Measurements from ENCODE around the gene GALM. TPM values are rescaled to one million over a fixed set of nuclear protein-coding genes. Genes with fewer than 3 reads are reported as not detected.

GALM gene
- 10 to 100 TPM in 6 of 7 donors, 1 to 10 TPM in 1; 9.8 to 20.1 (median 12.3) TPM for total RNA-seq
- polyA plus RNA-seq = 10 to 100 TPM; 12.3 to 38.7 TPM
- long read RNA-seq, donor 1, transcript GALM-201 (7 exons, 2,484 nt) = major isoform, 174 of 195 reads
- long read RNA-seq, donor 1, partial matches to known transcripts = 1 of 195 reads
- long read RNA-seq, donor 1, other reads (novel, unspliced or antisense) = 20 of 195 reads
- long read RNA-seq, donor 2, partial matches to known transcripts = 6 of 10 reads
- long read RNA-seq, donor 2, other reads (novel, unspliced or antisense) = 0 of 10 reads
- long read RNA-seq, donor 3, transcript GALM-201 (7 exons, 2,484 nt) = major isoform, 29 of 37 reads
- long read RNA-seq, donor 3, partial matches to known transcripts = 2 of 37 reads
- long read RNA-seq, donor 3, other reads (novel, unspliced or antisense) = 6 of 37 reads

- DNase-seq = peak; percentile 84 to 88 (median 85)
- intact Hi-C loops (cut with DNase I) = no loop called here
- Histone ChIP-seq H3K27ac (peak within 1 kb of the TSS in 1 of 2 donors; percentile 53), H3K4me3 (peak within 1 kb of the TSS; percentile 61), H3K36me3 (no peaks in the 10 kb centered on the region), H3K27me3 (no peaks in the 10 kb centered on the region), H3K4me1 (ENCODE audit: insufficient read depth) (peaks cover 8% of the 10 kb centered on the region), H3K9me3 (no peaks in the 10 kb centered on the region)
- TF ChIP-seq EP300 (IDR thresholded peaks at IDR 0.05) (no peak), CTCF (IDR thresholded peaks at IDR 0.05) (no peak), POLR2A (IDR thresholded peaks at IDR 0.05) (peak; percentile 22)
- 1% methylated on average over 26 of the region's 26 CpGs for WGBS, 3 donors
Observed at GRCh38 chr2:38665854-38666555, at the start of gene GALM. GALM (plus strand) TSS chr2:38666114; CDS start chr2:38666162, 48 bp downstream.

DNA sequence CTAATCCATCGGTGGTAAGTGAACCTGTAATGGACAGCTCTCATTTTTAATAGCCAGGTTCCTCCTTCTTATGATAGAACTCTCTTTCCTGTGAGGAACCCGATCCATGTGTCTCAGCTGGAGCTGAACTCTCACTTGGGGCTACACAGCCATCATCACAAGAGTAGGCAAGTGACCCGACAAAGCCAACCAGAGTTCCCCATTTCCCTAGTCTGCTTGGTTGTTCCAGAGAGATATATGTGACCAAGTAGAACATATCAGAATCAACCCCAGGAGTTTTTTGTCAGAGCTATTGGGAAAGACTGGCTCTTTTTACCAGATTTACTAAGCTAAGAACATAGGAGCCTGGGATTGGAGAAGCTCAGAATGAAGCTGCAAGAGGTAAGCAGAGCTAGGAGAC, 48.6 kb upstream of the GALM start:
- H3K4me3 ChIP-seq = no peak overlapping the region
- H3K36me3 ChIP-seq = no peaks in the 10 kb centered on the region
- H3K4me1 ChIP-seq (ENCODE audit: insufficient read depth) = peaks cover 2% of the 10 kb centered on the region
- 90 to 99% (median 96%) methylated on average over 3 of the region's 3 CpGs for WGBS, 3 donors
- H3K9me3 ChIP-seq = no peaks in the 10 kb centered on the region
- H3K27me3 ChIP-seq = no peaks in the 10 kb centered on the region
- TF ChIP-seq POLR2A (IDR thresholded peaks at IDR 0.05) (no peak), CTCF (IDR thresholded peaks at IDR 0.05) (no peak), EP300 (IDR thresholded peaks at IDR 0.05) (no peak)
- no peak overlapping the region for H3K27ac ChIP-seq
- intact Hi-C loops (cut with DNase I) = no loop called here
- no peak for DNase-seq

GRCh38 chr2:38619458-38620164, 46.3 kb upstream of the GALM start:
- Histone ChIP-seq H3K9me3 (no peaks in the 10 kb centered on the region), H3K4me3 (no peak overlapping the region), H3K4me1 (ENCODE audit: insufficient read depth) (peaks cover 2% of the 10 kb centered on the region), H3K27ac (no peak overlapping the region), H3K36me3 (no peaks in the 10 kb centered on the region), H3K27me3 (no peaks in the 10 kb centered on the region)
- intact Hi-C loops (cut with DNase I) = no loop called here
- WGBS, 3 donors = 63 to 72% (median 69%) methylated on average over 4 of the region's 4 CpGs
- DNase-seq = no peak
- TF ChIP-seq CTCF (IDR thresholded peaks at IDR 0.05) (no peak), POLR2A (IDR thresholded peaks at IDR 0.05) (no peak), EP300 (IDR thresholded peaks at IDR 0.05) (no peak)

- Histone ChIP-seq H3K4me3 (no peak overlapping the region), H3K36me3 (no peaks in the 10 kb centered on the region), H3K4me1 (ENCODE audit: insufficient read depth) (peaks cover 2% of the 10 kb centered on the region), H3K27me3 (no peaks in the 10 kb centered on the region), H3K27ac (no peak overlapping the region), H3K9me3 (no peaks in the 10 kb centered on the region)
- intact Hi-C loops (cut with DNase I) = no loop called here
- 30 to 40% (median 33%) methylated on average over 7 of the region's 7 CpGs for WGBS, 3 donors
- TF ChIP-seq EP300 (IDR thresholded peaks at IDR 0.05) = no peak
- no peak for TF ChIP-seq CTCF (IDR thresholded peaks at IDR 0.05)
- TF ChIP-seq POLR2A (IDR thresholded peaks at IDR 0.05) = no peak
- DNase-seq = no peak
Observed at GRCh38 chr2:38620282-38620977, 45.5 kb upstream of the GALM start.
